VCaP (cell line): Measurements from ENCODE around the gene GPR146.
A peak's percentile ranks its signal among the peaks of the same experiment; 100 is the strongest.

ENCODE experiments used
- H3K27ac ChIP-seq: fragments of 450-650 bp; 2 replicates; pipeline ENCODE4 v1.5.1; 2017
- TF ChIP-seq, protein P1 (sequence below): fragments of 450-650 bp; conservative IDR thresholded peaks from 2 replicates; pipeline ENCODE4 v1.5.1; 2017; ENCODE audit warnings: mild to moderate bottlenecking, moderate library complexity

GPR146 gene

DNA sequence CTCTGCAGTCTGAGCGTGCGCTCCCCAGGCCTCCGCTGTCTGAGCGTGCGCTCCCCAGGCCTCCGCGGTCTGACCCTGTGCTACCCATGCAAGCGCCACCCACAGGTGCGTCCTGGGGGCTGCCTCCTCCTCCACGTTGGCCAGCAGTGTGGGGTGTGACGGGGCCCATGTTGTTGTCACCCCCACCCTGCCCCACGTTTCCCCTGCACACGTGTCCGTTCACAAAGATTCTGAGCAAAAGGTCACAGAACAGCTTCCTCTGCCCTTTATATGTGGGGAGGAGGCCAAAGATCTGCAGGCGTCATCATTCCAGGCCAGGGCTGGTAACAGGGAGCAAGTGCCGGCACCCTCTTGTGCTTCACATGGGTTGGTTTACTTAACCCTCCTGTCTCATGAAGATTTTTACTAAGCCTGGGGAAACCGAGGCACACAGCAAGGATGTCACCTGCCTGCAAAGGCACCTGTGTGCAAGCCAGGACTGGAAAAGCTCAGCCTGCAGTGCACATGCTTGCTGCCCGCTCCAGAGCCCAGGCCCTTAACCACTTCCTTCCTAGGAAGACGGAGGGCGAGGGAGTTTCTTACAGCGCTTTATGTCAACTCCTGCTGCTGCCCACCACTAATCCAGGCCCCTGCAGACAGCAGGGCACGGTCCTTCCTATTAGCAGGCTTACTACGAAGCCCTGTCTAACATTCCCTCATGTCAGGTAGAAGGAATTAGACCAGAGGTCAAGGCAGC lies 4.8 kb downstream of the GPR146 start:
- TF ChIP-seq, protein P1, sequence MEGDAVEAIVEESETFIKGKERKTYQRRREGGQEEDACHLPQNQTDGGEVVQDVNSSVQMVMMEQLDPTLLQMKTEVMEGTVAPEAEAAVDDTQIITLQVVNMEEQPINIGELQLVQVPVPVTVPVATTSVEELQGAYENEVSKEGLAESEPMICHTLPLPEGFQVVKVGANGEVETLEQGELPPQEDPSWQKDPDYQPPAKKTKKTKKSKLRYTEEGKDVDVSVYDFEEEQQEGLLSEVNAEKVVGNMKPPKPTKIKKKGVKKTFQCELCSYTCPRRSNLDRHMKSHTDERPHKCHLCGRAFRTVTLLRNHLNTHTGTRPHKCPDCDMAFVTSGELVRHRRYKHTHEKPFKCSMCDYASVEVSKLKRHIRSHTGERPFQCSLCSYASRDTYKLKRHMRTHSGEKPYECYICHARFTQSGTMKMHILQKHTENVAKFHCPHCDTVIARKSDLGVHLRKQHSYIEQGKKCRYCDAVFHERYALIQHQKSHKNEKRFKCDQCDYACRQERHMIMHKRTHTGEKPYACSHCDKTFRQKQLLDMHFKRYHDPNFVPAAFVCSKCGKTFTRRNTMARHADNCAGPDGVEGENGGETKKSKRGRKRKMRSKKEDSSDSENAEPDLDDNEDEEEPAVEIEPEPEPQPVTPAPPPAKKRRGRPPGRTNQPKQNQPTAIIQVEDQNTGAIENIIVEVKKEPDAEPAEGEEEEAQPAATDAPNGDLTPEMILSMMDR: no peak

DNA sequence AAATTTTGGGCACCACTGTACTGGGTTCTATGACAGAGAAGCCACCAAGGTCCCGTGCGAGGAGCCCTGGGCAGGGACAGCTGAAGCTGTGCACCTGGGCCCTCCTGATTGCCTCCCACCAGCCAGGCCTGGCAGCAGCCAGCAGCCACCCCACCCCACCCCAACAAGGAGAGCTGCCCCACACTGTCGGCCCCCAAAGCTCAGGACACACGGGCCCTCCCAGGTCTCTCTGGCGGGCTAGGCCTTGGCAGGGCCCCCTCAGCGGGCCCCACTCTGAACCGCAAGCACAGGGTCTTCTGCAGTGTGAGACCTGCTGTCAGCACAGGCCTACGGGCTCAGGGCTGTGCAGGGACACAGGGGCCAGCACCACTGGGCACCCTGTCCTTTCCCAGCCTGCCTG lies 5.5 kb downstream of the GPR146 start:
- H3K27ac ChIP-seq: peak overlapping the region; percentile 96
- TF ChIP-seq, protein P1: no peak

More for the DNA sequence above, 4.8 kb downstream of the GPR146 start:
- H3K27ac ChIP-seq: peak overlapping the region; percentile 96

DNA sequence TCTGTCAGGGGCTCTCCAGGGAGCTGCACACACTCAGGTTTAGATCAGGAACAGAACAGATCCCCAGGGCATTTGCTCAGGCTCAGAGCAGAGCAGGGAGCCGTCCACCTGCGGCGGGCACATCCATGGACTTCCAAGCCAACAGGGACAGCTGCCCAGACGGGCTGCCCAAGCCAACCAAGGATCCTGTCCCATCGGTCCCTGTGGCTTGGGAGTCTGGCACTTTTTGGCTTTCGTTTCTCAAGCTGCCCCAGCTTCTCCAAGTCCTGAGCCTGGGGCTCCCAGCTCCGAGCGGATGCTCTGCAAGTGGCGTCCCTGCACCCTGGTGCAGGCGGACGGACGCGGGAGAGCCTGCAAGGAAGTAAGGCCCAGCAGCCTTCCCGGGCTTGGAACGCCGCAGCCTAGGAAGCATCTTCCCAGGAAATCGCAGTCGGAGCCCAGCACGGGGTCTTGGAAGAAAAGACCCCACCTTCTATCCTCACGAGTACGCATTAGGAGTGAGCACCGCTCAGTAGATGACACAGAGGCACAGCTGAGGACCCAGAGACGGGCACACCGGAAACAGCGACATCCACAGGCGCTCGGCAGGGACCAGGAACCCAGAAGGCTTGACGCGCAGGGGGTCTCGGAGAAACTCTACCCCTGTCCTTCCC lies 6.0 kb downstream of the GPR146 start:
- TF ChIP-seq, protein P1: no peak
- peak overlapping the region; percentile 96 for H3K27ac ChIP-seq

DNA sequence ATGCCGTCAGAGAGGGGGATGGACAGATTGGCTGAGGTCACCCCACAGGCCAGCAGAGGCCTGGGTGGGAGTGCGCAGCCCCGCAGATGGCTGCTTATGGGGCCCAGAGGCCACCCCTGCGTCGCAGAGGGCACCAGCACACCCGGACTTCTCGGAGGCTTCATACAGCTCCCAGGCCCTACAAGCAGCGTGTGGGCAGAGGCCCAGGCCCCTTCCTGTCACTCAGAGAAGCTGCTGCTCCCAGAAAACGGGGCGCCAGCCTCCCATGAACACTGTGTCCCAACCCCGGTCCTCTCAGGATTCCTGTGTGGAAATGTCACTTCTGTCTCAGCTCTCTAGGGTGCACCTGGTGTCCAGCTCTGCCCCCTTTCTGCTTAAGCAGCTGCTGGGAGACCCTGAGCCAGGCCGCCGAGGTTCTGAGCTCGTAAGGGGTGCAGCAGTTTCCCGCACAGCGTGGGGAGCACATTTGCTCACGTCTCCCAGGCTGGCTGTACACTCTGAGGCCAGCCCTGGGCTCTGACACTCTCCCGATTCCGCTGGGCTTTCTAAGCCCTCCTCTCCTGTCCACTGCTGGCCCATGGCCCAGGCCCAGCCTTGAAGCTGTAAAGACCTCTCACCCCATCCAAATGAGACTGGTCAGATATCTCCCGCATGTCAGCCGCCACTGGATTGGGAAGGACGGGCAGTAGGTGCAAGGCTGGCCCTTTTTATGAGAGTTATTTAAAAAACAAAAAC lies 6.8 kb downstream of the GPR146 start:
- TF ChIP-seq, protein P1: no peak
- no peak overlapping the region; the same call in 1 of the 2 replicates for H3K27ac ChIP-seq

DNA sequence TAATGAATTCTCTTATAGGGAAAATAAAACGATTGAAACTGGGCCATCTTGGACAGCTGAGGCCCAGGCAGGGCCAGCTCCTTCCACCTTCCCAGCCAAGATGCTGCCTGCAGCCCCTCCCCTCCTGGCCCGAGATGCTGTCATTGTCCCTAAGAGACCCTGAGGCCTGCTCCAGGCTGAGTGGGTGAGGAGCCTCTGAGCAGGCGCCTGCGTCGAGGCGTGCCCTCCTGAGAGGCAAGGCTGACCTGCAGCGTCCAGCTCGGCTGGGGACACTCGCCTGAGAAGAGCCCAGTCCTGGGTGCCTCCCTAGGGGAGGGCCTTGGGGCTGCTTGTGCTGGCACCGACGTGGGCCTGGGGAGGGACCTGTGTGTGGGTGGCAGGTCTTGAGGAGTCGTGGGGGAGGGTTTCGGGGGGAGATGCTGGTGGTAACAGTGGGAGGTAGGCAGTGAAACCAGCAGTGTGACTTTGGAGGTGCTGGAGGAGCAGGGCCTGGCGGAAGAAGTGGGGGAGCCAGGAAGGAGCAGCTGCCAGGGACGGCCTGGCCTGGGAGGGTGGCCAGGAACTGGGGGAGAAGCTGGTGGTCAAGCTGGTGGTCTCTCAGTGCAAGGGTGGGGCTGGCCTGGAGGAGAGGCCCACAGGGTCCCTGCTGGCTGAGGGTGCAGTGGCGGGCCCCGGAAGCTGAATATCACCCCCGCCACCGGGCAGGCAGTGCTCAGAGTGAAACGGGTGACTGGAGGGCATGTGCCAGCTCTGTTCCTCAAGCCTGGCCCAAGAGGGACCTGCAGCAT lies 7.9 kb downstream of the GPR146 start:
- TF ChIP-seq, protein P1: no peak
- no peak overlapping the region for H3K27ac ChIP-seq

DNA sequence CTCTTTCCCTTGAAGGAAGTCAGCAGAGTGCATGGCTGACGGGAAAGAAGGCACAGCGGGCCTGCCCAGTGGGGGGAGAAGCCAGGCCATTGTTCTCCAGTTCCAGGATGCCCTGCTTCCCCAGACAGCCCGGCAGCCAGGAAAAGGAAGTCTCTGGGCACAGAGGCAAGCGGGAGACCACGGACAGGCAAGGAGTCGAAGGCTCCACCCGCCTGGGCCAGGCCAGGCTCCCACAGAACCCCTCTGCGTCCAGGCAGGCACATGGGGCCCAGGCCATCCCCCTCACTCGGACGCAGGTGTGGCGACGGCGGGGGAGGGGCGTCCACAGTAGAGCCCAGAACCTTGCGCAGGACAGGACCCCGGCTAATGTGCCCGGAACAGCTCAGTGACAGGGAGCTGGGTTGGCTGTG lies 8.7 kb downstream of the GPR146 start:
- TF ChIP-seq, protein P1: no peak
- H3K27ac ChIP-seq: no peak overlapping the region
